HG03457 (cell line): Measurements from ENCODE around the gene CEP295NL.
"Not testable (repeated sequence)": the region's sequence is repeated elsewhere in the genome, so short reads cannot be mapped to it uniquely, and the experiment has no call there.

Experiments
- ATAC-seq: cut with Tn5 transposase; IDR thresholded peaks from one replicate; pipeline ENCODE4 v1.9.1; 2021; ENCODE audit warnings: moderate number of reproducible peaks; ENCODE audit not compliant: unreplicated experiment

Gene CEP295NL

DNA sequence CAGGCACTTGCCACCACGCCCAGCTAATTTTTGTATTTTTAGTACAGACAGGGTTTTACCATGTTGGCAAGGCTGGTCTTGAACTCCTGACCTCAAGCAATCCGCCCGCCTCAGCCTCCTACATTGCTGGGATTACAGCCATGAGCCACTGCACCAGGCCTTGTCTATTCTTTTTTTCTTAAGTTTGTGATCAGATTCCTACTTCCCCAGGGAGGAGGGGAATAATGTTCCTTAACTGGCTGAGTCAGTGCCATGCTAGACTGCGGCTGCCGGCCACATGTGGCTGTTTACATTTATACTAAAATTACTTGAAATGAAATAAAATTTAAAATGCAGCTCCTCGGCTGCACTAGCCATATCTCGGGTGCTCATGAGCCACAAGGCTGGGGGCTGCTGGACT is 34.6 kb downstream of the CEP295NL start:
- ATAC-seq, result no peak

DNA sequence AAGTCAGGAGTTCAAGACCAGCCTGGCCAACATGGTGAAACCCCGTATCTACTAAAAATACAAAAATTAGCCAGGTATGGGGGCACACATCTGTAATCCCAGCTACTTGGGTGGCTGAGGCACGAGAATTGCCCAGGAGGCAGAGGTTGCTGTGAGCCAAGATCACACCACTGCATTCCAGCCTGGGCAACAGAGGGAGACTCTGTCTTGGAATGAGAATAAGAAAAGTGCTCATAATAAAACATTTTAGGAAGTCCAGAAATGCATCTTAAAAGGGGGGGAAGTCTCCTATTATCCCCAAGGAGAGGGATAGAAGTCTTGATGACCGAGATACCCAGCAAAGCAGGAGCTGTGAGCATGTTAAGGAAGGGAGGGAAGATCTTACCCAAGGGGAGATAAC is 36.0 kb downstream of the CEP295NL start:
- ATAC-seq, result not testable (repeated sequence)

DNA sequence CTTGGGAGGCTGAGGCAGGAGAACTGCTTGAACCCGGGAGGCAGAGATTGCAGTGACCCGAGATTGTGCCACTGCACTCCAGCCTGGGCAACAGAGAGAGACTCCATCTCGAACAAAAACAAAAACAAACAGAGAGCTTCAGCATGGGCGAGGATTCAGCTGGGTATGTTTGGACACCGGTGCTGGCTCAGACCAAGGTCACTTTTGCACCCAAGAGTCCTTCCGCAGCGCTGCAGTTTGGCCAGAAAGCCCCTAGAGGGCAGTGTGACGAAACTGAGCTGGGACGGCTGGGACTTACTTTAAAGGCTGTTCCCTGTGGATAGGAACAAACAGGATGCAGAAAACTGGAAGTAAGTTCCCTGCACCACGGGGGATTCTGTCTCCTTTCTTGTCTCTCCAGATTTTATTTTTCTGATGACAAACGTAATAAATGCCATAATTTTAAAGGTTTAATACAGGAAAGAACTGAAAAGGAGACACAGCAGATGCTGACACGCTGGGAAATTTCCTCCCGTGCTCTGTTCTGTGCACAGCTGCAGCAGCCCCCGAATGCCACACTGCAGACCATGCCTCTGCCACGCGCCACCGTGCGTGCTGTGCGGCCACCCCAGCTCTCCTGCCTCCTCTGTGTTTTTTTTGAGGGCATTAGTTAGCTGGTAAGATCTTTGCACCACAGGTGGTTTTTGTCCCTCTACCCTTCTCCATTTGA is 37.2 kb downstream of the CEP295NL start:
- no peak for ATAC-seq

DNA sequence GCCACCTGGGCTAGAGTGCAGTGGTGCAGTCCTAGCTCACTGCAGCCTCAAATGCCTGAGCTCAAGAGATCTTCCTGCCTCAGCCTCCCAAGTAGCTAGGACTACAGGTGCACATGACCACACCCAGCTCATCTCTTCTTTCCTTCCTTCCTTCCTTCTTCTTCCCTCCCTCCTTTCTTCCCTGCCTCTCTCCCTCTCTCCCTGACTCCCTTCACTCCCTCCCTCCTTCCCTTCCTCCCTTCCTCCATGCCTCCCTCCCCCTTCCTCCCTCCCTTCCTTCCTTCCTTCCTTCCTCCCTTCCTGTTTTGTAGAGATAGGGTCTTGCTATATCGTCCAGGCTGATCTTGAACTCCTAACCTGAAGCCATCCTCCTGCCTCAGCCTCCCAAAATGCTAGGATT is 38.9 kb downstream of the CEP295NL start:
- no peak for ATAC-seq

DNA sequence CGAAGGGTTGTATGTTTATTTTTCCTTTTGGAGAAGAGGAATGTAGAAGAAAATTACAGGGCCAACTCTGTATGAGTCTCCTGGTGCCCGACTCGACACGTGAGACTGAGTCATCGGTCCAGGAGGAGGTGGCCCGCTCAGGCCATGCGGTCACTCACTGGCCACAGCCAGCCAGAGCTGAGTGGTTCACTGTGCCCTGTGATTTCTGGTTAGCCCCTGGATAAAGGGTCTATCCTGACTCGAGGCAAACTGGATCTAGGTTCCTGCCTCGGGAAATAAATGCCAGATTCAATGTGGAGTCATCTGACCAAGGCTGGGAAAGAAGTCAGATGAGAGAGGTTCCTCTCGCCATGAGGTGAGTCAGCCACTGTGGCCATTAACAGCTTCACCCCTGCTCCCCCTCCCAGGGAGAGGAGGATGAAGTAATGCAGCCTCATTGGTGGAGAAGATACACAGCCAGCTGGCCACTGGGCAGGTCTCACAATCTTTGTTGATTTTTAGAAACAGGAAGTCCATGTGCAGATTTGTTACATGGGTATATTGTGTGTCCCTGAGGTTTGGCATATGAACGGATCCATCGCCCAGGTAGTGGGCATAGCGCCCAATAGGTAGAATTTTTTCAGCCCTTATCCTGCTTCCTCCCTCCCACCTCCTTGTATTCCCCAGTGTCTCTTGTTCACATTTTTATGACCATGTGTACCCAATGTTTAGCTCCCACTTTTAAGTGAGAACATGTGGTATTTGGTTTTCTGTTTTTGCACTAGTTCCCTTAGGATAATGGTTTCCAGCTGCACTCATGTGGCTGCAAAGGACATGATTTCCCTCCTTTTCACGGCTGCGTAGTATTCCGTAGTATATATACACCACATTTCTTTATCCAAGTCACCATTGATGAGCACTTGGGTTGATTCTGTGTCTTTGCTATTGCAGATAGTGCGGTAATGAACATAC is 40.7 kb downstream of the CEP295NL start:
- ATAC-seq, result no peak

DNA sequence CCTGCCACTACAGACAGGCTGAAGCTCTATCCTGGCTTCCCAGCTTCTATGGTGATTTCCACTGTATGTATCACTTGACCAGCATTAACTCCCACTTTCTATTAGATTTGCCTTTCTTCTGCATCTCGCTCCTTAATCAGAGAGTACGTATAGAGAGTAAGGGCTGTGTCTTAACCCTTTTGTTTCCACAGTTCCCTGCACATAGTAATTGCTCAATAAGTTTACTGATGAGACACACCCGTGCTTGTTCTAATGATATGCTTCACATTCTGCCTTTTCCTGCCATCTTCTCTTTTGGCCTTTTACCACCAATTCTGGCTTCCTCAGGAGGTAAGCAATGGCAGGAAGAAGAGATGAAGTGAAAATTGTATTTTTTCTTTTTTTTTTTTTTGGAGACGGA is 41.8 kb downstream of the CEP295NL start:
- no peak for ATAC-seq

DNA sequence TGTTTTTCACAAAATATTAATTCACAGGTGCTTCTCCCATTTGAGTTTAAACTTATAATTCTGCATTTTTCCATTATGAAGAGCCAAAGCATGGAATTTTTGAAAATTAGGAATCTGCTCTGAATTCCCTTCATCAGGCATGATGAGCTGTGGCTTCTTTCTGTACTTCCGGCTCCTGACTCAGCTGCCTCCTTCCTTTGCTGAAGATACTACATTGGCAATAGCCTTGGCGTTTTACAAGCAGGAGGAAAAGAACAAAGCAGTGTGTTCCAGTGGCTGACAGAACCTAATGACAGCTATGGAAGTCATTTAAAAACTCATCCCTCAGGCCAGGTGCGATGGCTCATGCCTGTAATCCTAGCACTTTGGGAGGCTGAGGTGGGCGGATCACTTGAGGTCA is 44.0 kb downstream of the CEP295NL start:
- ATAC-seq, result no peak

DNA sequence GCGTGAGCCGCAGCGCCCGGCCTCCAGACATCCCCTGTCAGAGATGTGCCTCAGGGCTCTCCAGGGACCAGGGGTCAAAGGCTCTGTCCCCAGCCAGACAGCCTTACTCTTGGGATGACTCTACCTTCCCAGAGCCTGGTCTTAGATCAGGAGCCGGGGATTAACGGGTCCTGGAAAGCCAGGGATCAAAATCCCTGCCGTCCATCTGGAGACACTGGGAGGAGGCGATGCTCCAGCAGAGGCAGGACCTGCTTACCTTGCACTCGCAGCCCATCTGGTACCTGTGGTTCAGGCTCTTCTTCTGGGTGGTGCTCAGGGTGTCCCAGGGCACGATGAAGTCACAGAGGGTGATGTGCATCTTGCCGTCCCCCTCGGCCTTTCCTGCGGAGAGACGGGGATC is 45.7 kb downstream of the CEP295NL start:
- no peak for ATAC-seq

DNA sequence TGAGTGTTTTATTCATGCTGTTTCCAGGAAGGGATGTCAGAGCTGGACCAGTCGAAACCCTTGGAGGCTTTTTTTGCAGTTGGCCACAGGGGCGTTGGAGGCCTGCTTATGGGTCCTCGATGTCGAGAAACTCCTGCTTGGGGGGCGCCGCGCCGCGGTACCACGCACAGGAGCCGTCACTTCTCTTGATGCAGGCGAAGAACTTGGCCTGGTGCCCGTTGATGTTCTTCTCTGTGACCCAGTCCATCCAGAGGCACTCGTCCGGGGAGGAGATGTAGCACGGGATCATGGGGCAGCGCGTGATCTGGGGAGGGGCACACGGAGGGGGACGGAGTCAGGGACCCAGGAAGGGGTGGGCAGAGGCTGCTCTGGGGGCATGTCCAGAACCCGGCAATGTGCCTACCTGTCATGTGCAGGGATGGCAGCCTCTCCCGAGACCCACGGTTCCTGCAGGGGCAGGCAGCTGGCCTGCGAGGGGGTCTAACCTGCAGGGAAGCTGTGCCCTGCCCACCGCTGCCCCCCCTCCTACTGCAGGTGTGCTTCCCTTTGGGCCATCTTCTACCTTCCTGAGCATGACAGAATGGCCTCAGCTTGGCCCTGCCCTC is 47.3 kb downstream of the CEP295NL start:
- ATAC-seq, result no peak

DNA sequence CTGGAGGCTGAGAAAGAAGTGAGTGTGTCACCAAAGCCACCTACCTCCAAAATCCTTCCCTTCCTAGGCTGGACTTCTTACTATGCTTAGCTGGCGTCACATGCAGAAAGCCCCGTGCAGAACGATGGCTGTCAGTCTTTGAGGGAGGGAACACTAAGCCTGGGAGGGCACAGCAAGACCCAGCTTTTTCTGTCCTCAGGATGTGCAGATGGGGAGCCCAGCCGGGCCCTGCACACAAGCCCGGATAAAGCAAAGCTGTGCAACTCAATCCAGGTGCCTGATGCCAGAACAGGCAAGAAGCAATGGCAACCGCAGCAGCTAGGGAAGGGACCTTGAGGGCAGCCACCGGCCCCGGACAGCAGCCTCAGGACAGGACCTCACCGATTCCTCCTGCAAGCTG is 48.5 kb downstream of the CEP295NL start:
- ATAC-seq, result no peak

DNA sequence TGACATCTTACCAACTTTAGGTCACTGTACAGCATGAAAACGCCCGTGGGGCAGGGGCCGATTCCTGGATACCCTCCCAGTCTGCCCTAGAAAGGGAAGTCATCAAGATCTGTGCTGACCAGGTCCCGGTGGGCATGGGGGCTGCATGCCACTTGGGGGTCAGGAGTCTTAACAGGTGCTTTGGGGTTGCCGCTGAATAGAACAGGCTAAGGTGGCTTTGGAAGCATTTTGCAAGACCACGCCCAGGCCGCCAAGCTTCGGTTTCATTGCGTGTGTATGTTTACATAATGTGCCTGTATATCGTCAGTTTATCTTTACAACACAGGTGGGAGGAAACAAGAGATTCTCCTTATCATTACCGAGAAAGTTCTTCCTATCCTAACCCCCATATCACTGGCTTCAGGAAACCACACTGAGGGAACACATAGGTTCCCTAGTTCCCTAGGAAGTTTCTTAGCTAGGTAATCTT is 49.0 kb downstream of the CEP295NL start:
- no peak for ATAC-seq

DNA sequence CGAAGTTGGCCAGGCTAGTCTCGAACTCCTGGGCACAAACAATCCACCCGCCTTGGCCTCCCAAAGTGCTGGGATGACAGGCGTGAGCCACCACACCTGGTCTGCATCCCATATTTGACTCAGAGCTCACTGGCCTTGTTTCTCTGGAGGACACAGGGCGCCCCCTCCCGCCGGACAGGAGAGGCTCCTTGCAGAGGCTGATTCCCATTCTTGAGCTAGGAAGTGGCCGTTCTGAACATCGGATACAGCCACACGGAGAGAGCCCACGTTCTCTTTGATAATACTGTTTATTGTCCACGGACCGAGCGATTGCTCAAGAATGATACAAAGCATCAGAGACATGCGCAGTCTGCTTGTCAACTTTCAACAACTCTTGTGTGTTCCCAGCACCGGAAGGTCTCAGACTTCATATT is 50.3 kb downstream of the CEP295NL start:
- ATAC-seq, result no peak

DNA sequence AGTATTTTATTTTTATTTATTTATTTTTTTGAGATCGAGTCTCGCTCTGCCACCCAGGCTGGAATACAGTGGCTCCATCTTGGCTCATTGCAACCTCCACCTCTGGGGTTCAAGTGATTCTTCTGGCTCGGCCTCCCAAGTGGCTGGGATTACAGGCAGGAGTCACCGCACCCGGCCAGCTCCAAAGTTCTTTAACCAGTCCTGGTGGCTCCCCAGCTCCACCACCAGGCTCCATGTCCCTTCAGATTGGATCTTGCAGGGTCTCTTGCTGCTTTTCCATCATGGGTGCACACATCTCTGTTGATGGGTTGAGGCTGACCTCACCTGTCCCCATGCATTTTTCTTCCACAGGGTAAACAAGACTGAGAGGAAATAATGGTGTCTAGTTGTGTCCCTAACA is 54.0 kb downstream of the CEP295NL start:
- ATAC-seq, result no peak

DNA sequence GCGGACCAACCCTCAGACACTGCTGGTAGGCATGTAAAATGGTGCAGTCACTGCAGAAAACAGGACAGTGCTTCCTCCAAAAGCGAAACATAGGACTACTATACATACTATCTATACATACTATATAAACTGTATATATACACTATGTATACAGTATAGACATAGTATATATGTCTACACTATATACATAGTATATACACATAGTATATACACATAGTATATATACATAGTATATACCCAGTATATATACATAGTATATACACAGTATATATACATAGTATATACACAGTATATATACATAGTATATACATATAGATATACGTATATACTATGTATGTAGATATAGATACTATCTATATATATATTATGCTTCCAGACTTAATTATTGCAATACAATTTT is 55.9 kb downstream of the CEP295NL start:
- ATAC-seq, result no peak

DNA sequence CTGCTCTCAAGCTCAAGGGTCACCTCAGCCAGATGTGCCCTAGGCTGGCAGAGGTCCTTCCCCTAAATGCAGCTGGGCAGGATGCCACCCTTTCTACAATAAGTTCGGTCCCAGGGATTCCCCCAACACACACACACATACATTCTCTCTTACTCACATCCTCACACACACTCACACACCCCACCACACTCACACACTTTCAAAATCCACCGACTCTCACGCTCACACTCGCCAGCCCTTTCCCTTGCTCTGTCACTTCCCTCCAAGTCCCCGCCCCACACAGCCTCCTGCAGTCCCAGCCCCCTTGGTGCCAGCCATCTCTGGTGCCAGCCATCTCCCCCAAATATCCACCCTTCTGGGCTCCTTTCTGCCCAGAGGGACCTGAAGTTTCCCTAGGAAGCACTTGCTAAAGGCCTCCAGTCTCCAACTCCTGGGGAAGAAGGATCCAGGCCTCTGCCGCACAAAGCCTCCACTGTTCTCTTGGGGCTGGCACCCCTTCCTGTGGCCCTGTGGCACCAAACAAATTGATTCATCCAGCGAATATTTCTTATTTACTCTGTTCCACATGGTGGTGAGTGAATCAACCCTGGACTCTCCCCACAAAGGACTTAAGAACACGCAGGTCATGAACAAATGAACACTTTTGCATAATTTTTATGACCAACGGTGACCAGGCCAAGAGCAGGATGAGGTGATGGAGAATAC is 58.5 kb downstream of the CEP295NL start:
- no peak for ATAC-seq

DNA sequence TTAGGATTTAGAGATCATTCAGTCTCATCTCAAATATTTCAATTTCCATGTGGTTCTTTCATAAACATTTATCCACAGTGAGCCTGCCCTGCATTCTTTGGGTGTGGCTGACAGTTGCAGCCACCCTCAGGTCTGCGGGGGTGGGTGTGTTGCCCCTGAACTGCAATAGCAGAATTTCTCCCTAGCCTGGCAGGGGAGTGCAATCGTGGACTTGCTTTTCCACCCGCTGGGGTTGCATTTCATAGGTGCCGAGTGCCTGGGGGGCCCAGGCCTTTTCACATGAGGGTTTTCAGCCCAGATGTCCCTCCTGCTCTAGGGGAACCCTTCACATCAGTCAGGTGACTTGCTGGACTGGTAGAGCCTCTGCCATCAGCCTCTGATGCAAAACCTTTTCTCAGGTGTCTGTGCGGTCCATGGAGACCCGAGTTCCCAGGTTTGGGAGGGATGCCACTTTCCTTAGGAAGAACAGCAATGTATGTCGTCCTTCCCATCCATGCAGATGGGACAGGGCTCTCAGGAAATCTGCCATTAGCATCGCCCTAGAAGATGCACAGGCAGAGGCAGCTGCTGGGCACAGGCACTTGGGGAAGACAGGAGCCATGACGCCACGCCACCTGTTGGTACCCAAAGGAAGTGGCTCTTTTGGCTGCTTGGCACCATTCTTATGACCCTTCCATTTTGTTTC is 60.0 kb downstream of the CEP295NL start:
- ATAC-seq, result no peak

DNA sequence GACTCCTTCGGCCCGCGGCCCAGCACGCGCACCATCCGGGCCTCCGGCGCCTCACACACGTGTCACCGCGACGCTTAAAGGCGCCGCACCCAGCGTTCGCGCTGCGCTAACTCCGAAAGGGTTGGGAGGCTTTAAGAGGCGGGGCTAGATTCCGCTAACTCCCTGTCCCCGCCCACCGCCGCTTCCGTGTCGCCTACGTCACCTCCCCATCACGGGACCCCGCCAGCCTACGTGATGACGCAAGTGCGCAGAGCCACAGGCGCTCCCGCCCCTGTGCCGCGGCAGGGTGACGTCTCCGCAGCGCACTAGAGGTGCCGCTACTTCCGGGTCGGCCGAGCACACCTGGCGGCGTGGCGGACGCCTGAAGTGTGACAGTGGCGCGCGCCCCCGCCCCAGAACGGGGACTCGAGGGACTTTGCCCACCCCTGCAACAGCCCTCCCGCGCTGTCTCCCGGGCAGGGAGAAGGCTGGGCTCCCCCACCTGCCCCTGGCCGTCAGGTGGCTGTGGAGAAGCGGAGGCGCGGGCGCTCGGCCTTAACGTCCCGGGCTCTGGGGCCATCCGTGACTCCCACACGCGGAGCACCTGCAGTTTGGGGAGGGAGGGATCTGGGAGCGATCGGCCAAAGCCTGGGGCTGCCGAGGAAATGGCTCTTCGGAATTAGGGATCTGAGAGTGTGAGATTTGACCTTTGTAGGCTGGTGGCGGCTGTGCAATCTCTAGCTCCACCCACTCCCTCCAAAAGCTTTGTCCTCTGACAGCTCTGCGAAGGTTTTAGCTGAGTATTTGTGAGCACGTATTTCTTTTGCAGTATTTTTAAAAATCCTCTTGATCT is 62.0 kb downstream of the CEP295NL start, which contains the start of gene USP36:
Gene USP36 (minus strand): TSS at position 35 of the 832 bp plus-strand sequence. CDS start 4,451 bp downstream, outside the sequence.
- ATAC-seq, result peak; percentile 75
